Measurements from ENCODE around the gene KLHL30. TPM values are rescaled to one million over a fixed set of nuclear protein-coding genes. Genes with fewer than 3 reads are reported as not detected.
A peak's percentile ranks its signal among the peaks of the same experiment; 100 is the strongest.

The KLHL30 gene
- total RNA-seq, 4 donors from 2014 or later = 0.09 to 0.38 (median 0.18) TPM; not detected in 1

GRCh38 chr2:238157506-238158017, 19.1 kb downstream of the KLHL30 start:
- H3K4me3 ChIP-seq = no peak overlapping the region
- H3K27me3 ChIP-seq = peaks cover 0 to 49% (median 0%) of the 10 kb centered on the region in 4 donors
- intact Hi-C loops (cut with DNase I) = no loop called here
- no peaks in the 10 kb centered on the region for H3K36me3 ChIP-seq
- TF ChIP-seq, protein P1, sequence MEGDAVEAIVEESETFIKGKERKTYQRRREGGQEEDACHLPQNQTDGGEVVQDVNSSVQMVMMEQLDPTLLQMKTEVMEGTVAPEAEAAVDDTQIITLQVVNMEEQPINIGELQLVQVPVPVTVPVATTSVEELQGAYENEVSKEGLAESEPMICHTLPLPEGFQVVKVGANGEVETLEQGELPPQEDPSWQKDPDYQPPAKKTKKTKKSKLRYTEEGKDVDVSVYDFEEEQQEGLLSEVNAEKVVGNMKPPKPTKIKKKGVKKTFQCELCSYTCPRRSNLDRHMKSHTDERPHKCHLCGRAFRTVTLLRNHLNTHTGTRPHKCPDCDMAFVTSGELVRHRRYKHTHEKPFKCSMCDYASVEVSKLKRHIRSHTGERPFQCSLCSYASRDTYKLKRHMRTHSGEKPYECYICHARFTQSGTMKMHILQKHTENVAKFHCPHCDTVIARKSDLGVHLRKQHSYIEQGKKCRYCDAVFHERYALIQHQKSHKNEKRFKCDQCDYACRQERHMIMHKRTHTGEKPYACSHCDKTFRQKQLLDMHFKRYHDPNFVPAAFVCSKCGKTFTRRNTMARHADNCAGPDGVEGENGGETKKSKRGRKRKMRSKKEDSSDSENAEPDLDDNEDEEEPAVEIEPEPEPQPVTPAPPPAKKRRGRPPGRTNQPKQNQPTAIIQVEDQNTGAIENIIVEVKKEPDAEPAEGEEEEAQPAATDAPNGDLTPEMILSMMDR (IDR thresholded peaks at IDR 0.05) = no peak
- TF ChIP-seq POLR2A (IDR thresholded peaks at IDR 0.05) = no peak
- WGBS, 2 donors = 62 to 71% methylated on average over 3 to 7 of the region's 14 CpGs
- H3K27ac ChIP-seq = no peak overlapping the region
- H3K9me3 ChIP-seq = no peaks in the 10 kb centered on the region
- no peak for DNase-seq
- H3K4me1 ChIP-seq = peaks cover 10 to 43% (median 13%) of the 10 kb centered on the region in 3 donors

- no peak for DNase-seq
- no peak overlapping the region for H3K4me3 ChIP-seq
- peaks cover 10 to 40% (median 13%) of the 10 kb centered on the region in 3 donors for H3K4me1 ChIP-seq
Observed at GRCh38 chr2:238158018-238158508, 19.6 kb downstream of the KLHL30 start.

GRCh38 chr2:238158509-238159070, 20.1 kb downstream of the KLHL30 start, which contains the start of gene ERFE:
Gene ERFE, plus strand, starts transcription at chr2:238158970. Its CDS starts 38 bp downstream, at chr2:238159008.
- Histone ChIP-seq H3K9me3 (no peaks in the 10 kb centered on the region), H3K4me1 (peaks cover 10 to 39% (median 18%) of the 10 kb centered on the region in 3 donors), H3K4me3 (peak within 1 kb of the TSS; percentile 2 to 56 (median 31)), H3K27me3 (peaks cover 0 to 60% (median 3%) of the 10 kb centered on the region in 4 donors), H3K36me3 (no peaks in the 10 kb centered on the region), H3K27ac (no peak within 1 kb of the TSS)
- TF ChIP-seq, protein P1 (IDR thresholded peaks at IDR 0.05) = peak in 2 of 6 experiments; percentile 12 to 43
- TF ChIP-seq POLR2A (IDR thresholded peaks at IDR 0.05) = no peak
- WGBS, 2 donors = 17 to 32% methylated on average over 10 to 11 of the region's 61 CpGs
- no peak for DNase-seq
- intact Hi-C loops (cut with DNase I) = no loop called here

More at GRCh38 chr2:238158018-238158508, 19.6 kb downstream of the KLHL30 start:
- no peaks in the 10 kb centered on the region for H3K9me3 ChIP-seq
- TF ChIP-seq, protein P1 (IDR thresholded peaks at IDR 0.05) = no peak
- TF ChIP-seq POLR2A (IDR thresholded peaks at IDR 0.05) = no peak
- intact Hi-C loops (cut with DNase I) = no loop called here
- WGBS, 2 donors = no CpG with 5 or more reads among the region's 21 CpGs
- H3K27ac ChIP-seq = no peak overlapping the region
- peaks cover 0 to 54% (median 0%) of the 10 kb centered on the region in 4 donors for H3K27me3 ChIP-seq
- no peaks in the 10 kb centered on the region for H3K36me3 ChIP-seq

- H3K9me3 ChIP-seq = no peaks in the 10 kb centered on the region
- H3K36me3 ChIP-seq = no peaks in the 10 kb centered on the region
- intact Hi-C loops (cut with DNase I) = no loop called here
- peaks cover 0 to 65% (median 5%) of the 10 kb centered on the region in 4 donors for H3K27me3 ChIP-seq
- peaks cover 10 to 42% (median 23%) of the 10 kb centered on the region in 3 donors for H3K4me1 ChIP-seq
- H3K4me3 ChIP-seq = peak overlapping the region; percentile 2 to 56 (median 31)
- WGBS, 2 donors = 11 to 13% methylated on average over 5 to 8 of the region's 52 CpGs
- no peak overlapping the region for H3K27ac ChIP-seq
- DNase-seq = no peak
- TF ChIP-seq, protein P1 (IDR thresholded peaks at IDR 0.05) = no peak
- no peak for TF ChIP-seq POLR2A (IDR thresholded peaks at IDR 0.05)
Observed at GRCh38 chr2:238159071-238159539, 20.6 kb downstream of the KLHL30 start.

DNA sequence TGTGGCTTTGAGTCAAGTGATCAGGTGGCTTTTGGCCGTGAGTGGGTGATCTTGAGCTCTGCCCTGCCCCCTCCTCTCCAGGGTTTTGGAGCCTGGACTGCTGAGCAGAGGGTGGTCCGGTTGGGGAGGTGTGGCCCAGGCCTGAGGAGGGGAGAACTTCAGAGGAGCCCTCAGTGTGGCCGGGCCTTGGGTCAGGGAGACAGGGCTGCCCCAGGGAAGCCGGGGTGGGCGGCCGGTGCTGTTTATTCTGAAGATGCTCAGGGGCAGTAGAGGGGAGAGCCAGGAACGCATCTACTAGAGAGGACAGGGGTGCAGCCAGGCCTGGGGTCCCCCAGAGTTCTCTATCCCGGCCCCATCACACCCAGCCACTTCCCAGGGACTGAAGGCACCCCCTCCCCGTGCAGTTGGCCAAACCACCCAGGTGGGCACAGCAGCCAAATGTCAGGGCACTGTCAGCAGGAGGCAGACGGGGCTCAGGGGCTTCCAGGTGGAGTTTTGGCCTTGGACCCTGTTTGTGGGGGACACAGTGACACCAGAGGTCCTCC, 21.3 kb downstream of the KLHL30 start:
- no peaks in the 10 kb centered on the region for H3K36me3 ChIP-seq
- H3K27me3 ChIP-seq = peaks cover 0 to 71% (median 7%) of the 10 kb centered on the region in 4 donors
- no peak overlapping the region for H3K4me3 ChIP-seq
- no peak overlapping the region for H3K27ac ChIP-seq
- TF ChIP-seq, protein P1 (IDR thresholded peaks at IDR 0.05) = no peak
- no peak for TF ChIP-seq POLR2A (IDR thresholded peaks at IDR 0.05)
- intact Hi-C loops (cut with DNase I) = no loop called here
- DNase-seq = no peak
- no peaks in the 10 kb centered on the region for H3K9me3 ChIP-seq
- WGBS, 2 donors = 13 to 39% methylated on average over 1 to 4 of the region's 10 CpGs
- H3K4me1 ChIP-seq = peaks cover 10 to 44% (median 25%) of the 10 kb centered on the region in 3 donors

All from esophagus squamous epithelium (tissue), 5 donors.